NCI-H2196 treated with DMSO at 0.1 percent for 48 hours (cell line): Measurements from ENCODE around the gene MMP8.

Source experiments
- DNase-seq: peaks from one replicate; lab custom pipeline; 2025; ENCODE audit not compliant: unreplicated experiment; lab: John Stamatoyannopoulos, UW

MMP8 gene

DNA sequence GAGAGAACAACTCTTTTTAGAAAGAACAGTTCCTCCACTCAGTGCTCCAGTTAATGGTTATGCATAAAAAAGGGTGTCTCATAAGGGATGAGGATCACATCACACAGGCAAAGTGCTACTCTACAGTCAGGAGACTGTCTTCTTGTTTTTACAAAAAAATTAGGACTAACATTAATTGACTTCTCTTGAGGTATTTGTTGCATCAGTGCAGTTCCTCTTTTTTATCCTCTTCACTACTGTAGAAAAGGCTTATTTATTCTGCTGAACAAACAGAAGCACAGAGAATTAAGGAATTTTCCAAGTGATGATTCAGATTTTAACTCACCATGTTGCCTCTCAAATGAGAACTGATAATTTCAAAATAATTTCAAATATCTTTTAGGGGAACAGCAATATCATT lies 1.9 kb downstream of the MMP8 start:
- no peak for DNase-seq

DNA sequence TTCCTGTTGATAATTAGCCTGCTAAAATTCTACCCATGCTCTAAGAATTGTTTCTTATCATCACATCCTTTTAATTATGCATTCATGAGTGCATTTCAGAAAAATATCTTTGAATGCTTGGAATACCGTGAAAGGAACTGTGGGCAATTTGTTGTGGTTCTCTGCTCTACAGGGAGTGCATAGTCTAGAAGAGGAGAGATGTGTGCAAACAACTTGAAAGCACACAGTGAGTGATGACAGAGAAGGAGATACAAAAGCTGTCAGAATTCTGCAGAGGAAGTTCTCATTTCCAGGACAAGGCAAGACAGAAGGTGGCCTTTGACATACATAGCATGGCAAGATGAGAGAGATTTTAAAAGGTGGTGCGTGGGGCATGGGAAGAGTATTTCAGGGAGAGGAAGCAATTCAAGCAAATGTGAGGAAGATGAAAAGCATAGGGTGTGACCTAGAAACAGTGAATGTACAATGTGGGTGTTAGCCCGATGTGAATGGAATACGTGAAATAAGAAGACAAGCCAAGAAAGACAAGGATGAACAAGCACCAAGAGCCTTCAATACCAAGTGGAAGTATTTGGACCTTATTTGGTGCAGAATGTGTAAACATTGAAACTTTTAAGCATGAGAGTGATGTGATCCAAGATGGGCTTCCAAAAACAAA lies 5.0 kb downstream of the MMP8 start:
- DNase-seq = no peak

DNA sequence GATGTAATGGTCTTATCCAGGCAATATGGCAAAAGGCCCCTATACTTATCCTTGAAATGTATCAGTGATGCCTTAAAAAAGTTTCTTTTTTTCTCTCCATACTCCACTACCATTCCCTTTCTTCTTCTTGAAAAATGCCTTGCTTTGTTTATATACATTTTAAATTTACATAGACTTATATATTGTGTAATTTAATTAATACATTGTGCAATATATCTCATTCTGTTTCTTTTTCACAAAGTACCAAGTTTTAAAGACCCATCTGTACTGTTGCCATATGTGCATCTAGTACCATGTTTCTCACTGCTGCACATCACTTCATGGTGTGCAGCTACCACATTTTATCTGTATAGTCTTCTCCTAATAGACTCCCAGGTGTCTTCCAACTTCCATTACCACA lies 7.5 kb downstream of the MMP8 start:
- DNase-seq = no peak

DNA sequence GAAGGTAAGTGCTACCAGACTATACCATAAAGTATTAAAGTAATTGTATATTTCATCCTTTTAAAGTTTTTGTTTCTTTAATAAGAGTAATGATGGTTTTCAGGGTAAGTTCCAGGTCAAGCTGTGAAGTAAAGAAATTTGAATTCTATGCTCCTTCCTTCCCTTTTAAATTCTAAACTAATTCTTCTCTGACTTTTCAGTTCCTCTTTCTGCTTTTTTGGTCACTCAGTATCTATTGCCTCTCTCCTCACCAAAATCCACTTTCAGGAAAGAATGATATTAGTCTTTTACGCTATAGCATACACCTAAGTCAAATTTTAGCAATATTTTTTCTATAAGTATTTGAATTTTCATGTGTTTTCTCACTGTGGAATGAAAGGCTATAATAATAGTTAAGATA lies 8.2 kb downstream of the MMP8 start:
- DNase-seq = no peak

DNA sequence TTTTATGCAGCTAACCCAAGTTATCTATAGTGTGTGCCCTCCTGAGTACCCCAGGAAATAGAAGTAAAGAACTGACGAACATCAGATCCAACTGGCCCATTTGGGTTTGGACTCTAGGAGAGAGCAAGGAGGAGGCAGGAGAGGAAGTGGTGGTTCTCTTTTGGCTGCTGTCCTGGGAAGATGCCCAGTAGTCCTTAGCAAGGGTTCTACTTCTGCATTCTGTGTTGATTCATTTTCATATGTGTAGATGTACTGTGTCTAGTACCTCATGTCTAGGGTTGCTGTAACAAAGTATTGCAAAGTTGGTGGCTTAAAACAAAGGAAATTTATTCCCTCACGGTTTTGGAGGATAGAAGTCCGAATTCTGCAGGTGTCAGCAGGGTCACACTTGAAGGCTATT lies 12.6 kb downstream of the MMP8 start:
- no peak for DNase-seq

DNA sequence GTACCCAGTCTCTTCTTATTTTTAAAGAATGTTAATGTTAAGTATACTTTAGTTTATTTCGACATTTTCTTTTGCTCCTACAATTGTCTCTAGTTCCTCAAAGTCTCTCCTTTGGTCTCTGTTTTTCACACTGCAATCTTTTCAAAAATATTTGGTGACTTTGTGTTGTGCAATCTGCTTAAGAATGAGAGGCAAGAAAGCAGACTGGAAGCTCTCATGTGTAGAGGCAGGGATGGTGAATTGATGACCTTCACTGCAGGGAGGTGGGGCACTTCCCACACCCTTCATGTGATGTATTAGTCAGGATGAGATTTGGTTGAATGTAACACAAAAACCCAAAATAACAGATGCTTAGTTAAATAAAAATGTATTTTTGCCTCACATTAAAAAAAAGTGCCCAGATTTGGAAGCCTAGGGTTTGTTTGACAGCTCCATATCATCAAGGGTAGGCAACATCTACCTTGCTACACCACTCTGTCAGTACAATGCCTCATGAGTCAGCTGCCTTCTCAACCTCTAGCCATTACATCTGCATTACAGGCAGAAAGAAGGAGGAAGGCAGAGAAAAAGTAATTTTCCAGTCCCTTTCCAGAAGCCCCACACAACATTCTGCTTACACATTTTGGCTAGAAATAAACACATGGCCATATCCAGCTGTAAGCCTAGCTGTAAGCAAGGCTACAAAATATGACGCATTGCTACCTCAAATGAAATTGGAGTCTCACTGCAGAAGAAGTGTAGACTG lies 15.4 kb downstream of the MMP8 start:
- no peak for DNase-seq

DNA sequence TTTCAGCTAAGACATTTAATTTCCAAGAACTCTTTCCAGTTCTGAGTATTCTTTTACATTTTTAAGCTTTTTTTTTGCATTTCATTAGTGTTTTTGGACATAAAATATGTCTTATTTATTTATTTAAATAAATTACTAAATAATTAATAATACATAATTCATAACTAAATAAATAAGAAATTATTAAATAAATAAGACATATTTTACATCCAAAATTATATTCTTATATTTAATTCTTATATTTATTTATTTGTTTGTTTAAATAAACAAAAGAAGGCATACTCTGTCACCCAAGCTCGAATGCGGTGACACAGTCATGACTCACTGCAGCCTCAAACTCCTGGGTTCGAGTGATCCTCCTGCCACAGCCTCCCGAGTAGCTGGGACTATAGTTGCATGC lies 16.1 kb downstream of the MMP8 start:
- no peak for DNase-seq

- DNase-seq = no peak
Observed at GRCh38 chr11:102705626-102706025, 19.1 kb downstream of the MMP8 start, which contains the start of gene MMP27. MMP27 (minus strand) TSS chr11:102705769; CDS start chr11:102705714, 55 bp downstream.

DNA sequence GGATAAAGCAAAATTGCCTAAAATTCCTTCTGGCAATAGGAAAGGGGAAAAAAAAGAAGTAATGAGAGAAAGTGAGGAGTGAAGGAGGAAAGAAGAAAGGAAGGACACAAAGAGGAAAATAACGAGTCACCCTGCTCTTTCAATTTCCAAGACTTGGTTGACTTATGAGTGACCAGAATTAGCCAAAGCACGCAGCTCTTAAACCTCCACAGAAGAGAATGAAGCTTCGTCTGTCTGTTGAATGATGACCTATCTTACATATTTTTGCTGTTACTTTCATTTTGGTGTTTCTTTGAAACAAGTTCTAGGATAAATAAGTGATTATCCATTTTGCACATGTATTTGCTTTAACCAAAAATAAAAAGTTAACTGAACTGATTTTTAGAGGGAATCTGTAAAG lies 19.9 kb downstream of the MMP8 start:
- DNase-seq = no peak

- no peak for DNase-seq
Observed at GRCh38 chr11:102703826-102704493, 20.8 kb downstream of the MMP8 start.

DNA sequence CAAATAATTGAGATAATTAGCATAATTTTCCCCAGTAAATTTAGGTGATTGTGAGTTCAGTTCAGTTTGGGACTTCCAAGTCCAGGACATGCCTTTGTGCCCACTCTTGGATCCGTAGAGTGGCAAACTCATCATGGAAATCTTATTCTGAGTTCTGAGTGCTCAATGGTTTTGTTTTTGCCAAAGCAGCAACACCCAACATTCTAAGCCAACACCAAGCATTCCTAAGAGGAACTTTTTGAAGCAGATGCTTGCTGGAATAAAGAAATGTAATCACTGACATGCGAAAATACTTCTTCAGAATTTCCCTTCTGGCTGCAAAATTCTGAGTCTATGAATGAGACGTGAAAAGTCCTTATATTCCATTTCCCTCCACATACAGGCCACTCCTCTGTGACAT lies 29.6 kb downstream of the MMP8 start:
- no peak for DNase-seq

DNA sequence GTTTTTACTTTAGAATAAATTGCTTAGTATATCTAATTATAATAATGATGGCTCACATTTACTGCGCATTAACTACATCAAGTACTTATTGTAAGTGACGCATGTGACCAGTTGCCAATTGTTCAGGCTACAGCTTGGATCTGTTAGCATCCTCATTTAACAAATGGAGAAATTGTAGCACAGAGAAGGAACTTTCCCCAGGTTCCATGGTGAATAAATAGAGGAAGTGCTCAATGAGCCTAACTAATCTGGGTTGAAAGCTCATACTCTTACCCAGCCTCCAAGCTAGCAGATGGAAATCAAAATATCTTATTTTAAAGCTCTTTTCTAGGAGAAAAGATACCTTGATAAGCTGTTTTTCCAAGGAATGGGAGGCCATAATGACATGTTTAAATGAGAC lies 39.0 kb downstream of the MMP8 start:
- no peak for DNase-seq

- no peak for DNase-seq
Observed at GRCh38 chr11:102685338-102685737, 39.4 kb downstream of the MMP8 start.

DNA sequence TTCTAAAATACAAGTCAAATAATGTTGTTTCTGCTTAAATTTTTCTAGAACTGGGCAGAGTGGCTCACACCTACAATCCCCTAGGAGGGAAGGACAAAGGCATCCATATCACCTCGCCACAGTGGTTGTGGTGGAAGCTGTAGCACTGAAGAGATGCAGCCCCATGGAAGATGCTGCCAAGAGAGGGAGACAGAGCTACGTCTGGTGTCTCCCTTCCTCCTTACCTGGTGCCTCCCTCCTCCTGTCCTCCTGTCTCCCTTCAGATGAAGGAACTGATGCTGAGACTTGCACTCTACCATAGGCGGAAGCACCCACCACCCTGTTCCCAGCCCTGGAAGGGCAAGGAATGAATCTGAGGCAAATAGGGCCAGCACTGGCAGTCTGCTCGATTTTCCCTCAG lies 41.5 kb downstream of the MMP8 start:
- no peak for DNase-seq

DNA sequence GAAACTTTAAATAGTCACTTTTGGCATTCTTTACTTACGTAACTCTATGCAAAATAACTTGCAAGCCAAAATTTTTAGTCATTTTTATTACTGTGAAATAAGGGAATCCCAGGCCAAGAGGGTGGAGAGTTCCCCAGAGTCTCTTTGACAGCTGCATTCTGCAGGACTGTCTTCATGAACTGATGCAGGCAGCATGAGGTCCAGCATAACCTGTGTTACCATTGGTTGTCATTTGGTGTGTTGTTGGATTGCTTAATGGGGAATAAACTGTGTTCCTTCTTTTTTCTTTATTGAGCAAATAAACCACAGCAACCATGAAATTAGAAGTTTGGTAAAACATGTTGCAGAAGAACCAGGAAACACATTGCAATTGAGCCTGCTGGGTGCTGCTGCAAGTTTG lies 43.8 kb downstream of the MMP8 start:
- no peak for DNase-seq

- no peak for DNase-seq
Observed at GRCh38 chr11:102678022-102678421, 46.7 kb downstream of the MMP8 start.

DNA sequence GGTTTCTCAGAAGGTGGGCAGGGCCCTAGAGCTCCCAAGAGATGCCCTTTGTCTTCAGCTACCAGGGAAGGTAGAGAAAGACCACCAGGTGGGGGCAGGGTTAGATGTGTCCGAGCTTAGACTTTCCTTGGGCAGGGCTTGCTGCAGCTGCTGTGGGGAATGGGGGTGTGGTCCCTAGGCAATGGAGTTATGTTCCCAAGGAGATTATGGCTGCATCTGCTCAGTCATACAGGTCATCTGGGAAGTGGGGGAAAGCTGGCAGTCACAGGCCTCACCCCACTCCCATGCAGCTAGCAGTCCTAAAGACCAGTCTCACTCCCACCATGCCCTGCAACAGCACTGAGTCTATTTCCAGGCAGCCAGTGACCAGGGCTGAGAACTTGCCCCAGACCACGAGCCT lies 48.7 kb downstream of the MMP8 start:
- no peak for DNase-seq

GRCh38 chr11:102669664-102670063 lies 55.1 kb downstream of the MMP8 start:
- no peak for DNase-seq

DNA sequence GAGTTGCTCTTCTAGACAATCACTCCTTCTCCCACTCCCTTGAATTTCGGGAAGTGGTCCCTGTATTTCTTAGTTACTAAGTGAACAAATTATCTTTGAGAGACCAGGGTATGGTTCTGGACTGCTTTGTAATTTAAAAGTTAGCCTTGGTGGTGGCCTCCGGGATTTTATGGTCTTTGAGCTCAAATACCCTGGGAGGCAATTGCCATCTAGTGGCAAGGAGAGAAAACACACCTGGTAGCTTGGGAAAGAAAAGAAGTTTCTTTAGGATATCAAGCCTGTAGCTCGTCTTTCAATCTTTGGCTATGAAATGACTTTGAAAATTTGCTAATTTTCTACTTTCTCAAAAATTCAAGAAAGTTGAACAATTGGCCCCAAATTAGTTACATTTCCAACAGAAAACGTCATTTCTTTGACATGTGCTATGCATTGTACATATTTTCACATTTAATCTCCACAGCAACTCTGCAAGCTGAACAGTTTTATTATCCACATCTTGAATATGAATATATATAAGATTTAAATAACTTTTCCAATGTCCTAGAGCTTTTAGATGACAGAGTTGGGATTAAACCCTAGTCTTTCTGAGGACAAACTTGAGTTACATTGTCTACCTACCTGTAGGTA lies 58.3 kb downstream of the MMP8 start:
- DNase-seq = no peak

DNA sequence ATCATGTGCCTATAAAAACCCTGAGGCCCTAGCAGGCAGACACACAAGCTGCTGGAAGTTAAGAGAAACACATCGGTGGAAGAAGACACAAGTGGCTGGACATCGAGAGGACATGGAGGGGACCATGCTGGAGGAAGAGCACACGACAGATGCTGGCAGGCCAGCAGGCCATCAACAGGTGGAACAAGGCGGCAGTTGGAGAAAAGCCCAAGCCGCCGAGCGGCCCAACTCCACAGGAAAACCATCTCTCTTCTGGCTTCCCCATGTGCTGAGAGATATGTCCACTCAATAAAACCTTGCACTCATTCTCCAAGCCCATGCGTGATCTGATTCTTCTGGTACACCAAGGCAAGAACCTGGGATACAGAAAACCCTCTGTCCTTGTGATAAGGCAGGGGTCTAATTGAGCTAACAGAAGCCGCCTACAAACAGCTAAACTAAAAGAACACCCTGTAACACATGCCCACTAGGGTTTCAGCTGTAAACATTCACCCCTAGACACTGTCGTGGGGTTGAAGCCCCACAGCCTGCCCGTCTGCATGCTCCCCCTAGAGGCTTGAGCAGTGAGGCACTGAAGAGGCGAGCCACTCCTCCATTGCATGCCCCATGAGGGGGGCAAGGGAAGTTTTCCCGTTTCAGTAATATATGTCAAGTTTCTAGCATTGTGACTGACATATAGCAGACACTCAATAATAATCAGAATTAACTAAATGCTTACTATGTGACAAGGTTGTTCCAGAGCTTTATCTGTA lies 60.6 kb downstream of the MMP8 start:
- no peak for DNase-seq

DNA sequence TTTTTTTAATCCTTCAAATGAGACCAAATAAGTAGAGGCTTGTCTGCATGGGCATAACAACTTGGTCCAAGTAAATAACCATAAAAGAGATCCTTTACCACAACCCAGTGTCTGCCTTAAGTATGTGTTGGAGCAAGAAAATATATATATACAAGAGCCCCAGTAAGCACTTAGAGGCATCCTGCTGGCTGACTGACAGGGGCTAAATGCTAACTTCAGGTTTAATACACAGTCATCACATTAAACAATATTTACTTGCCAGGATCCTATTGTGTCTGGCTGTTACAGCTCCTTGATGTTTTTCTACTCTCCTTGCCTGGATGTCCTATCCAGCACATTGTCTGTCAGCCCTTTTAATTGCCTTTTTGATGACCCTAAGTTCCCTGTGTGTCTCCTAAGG lies 62.1 kb downstream of the MMP8 start:
- no peak for DNase-seq
